GM19043 (cell line): ENCODE measurements around the gene CFAP299.

Experiments used
- ATAC-seq: cut with Tn5 transposase; IDR thresholded peaks from one replicate; pipeline ENCODE4 v1.9.1; 2021; ENCODE audit warnings: low read depth; ENCODE audit not compliant: unreplicated experiment

Gene CFAP299

DNA sequence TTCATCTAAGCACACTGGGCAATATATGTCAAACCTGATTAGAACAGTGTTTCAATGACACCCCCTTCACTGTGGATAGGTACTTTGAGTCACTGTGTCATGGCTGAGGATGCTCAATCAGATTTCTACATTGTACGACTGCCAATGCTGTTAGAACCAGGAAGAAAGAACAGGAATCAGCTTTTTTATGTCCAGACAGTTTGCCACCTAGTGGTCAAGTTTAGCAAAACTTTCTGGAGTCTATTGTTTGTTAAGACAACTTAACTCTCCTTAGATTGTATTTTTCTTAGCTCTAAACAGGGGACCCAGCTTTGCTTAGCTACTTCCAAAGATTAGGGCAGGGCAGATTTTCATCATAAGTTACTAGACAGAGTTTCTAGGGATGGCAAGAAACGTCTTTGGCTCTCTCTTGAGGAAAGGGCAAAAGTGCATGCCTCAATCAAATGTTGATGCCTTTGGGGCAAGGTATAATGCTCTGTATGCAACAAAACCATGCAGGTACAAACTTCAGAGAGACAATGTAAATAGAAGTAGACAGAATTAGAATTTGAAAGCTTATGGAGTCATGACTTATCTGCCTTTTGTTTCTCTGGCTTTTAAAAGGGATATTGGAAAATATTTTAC is 654.5 kb downstream of the CFAP299 start:
- no peak for ATAC-seq

GRCh38 chr4:80990851-80991250 is 655.3 kb downstream of the CFAP299 start:
- ATAC-seq = peak; percentile 68

GRCh38 chr4:80999943-81000342 is 664.4 kb downstream of the CFAP299 start:
- ATAC-seq = no peak

- peak; percentile 99 for ATAC-seq
Measured at GRCh38 chr4:81003597-81004111, 668.1 kb downstream of the CFAP299 start.

GRCh38 chr4:81007417-81007816 is 671.9 kb downstream of the CFAP299 start:
- ATAC-seq = no peak
